Caki2 (cell line): ENCODE data around the gene CFAP97D2. TPM values are rescaled to one million over a fixed set of nuclear protein-coding genes. Genes with fewer than 3 reads are reported as not detected.
"Not testable (repeated sequence)": the region's sequence is repeated elsewhere in the genome, so short reads cannot be mapped to it uniquely, and the experiment has no call there.

Experiments
- DNase-seq: peaks from one replicate; pipeline ENCODE4 v3.0.0-alpha.2; 2015; ENCODE audit warnings: low read depth
- in situ Hi-C: cut with HindIII; loops from 2 replicates; pipeline ENCODE4 v1.10.0; 2016; ENCODE audit warnings: low sequenced_read_pairs, low pct_unique_long_range_greater_than_20kb, mixed read lengths
- total RNA-seq: library from RNA; depleted of rRNA; stranded (reverse); fragments of >200 nt; shearing (Covaris generic); gene quantifications from 2 replicates; pipeline ENCODE4 v1.2.3, GENCODE V29; 2014; ENCODE audit warnings: low replicate concordance

CFAP97D2 gene
- total RNA-seq, 1 experiment from 2014 or later = not detected

- no peak for DNase-seq
- in situ Hi-C loops = no loop called here
These were observed 70.0 kb downstream of the CFAP97D2 start for GRCh38 chr13:114249077-114249476.

- in situ Hi-C loops = not testable (repeated sequence)
These were observed 72.8 kb downstream of the CFAP97D2 start for GRCh38 chr13:114251639-114252440.

GRCh38 chr13:114256547-114256946, 77.5 kb downstream of the CFAP97D2 start:
- in situ Hi-C loops = no loop called here

More at GRCh38 chr13:114251639-114252440, 72.8 kb downstream of the CFAP97D2 start:
- DNase-seq = not testable (repeated sequence)

GRCh38 chr13:114257014-114257413, 78.0 kb downstream of the CFAP97D2 start:
- no peak for DNase-seq
- in situ Hi-C loops = no loop called here

More at GRCh38 chr13:114256547-114256946, 77.5 kb downstream of the CFAP97D2 start:
- DNase-seq = no peak

- in situ Hi-C loops = no loop called here
- DNase-seq = no peak
These were observed 79.5 kb downstream of the CFAP97D2 start for GRCh38 chr13:114258589-114258988.

GRCh38 chr13:114259374-114259773, 80.3 kb downstream of the CFAP97D2 start:
- in situ Hi-C loops = no loop called here
- no peak for DNase-seq

GRCh38 chr13:114259974-114260373, 80.9 kb downstream of the CFAP97D2 start:
- in situ Hi-C loops = no loop called here
- DNase-seq = no peak

- no peak for DNase-seq
- in situ Hi-C loops = no loop called here
These were observed 81.8 kb downstream of the CFAP97D2 start for GRCh38 chr13:114260814-114261213.

GRCh38 chr13:114261328-114261965, 82.4 kb downstream of the CFAP97D2 start:
- no peak for DNase-seq
- in situ Hi-C loops = no loop called here

GRCh38 chr13:114263578-114263977, 84.5 kb downstream of the CFAP97D2 start:
- in situ Hi-C loops = no loop called here
- no peak for DNase-seq

GRCh38 chr13:114264313-114264712, 85.3 kb downstream of the CFAP97D2 start:
- in situ Hi-C loops, DNase-seq: not testable (repeated sequence)

- no peak for DNase-seq
- in situ Hi-C loops = no loop called here
These were observed 86.0 kb downstream of the CFAP97D2 start for GRCh38 chr13:114264886-114265611.

- DNase-seq = no peak
- in situ Hi-C loops = no loop called here
These were observed 87.2 kb downstream of the CFAP97D2 start for GRCh38 chr13:114266241-114266640.

- in situ Hi-C loops = no loop called here
- DNase-seq = no peak
These were observed 89.6 kb downstream of the CFAP97D2 start for GRCh38 chr13:114268344-114269280.

- in situ Hi-C loops = no loop called here
- no peak for DNase-seq
These were observed 90.3 kb downstream of the CFAP97D2 start for GRCh38 chr13:114269281-114269770.
